HG03135 (cell line): Measurements from ENCODE around the gene CSNK1A1.
"Not testable (repeated sequence)": the region's sequence is repeated elsewhere in the genome, so short reads cannot be mapped to it uniquely, and the experiment has no call there.

Source experiments
- ATAC-seq: cut with Tn5 transposase; IDR thresholded peaks from one replicate; pipeline ENCODE4 v1.9.1; 2021; ENCODE audit warnings: mild to moderate bottlenecking, moderate library complexity; ENCODE audit not compliant: unreplicated experiment

Gene CSNK1A1

DNA sequence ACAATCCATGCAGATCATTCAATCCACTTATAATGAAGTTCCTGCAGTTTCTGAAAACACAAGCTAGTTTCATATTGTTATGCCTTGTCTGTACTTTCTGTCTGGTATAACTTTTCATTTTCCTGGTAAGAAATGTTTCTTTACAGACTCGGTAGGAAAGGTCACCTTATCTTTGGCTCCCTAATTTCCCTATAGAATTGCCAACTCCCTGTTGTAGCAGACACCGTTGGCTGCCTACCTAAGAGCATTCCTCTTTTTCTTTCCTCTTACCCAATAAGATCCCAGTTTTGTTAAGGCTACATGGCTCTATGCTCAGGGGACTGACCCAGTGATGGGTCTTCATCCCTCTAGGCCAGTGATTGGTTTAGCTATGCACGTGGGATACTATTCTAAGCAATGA, 23.9 kb upstream of the CSNK1A1 start:
- ATAC-seq: no peak

DNA sequence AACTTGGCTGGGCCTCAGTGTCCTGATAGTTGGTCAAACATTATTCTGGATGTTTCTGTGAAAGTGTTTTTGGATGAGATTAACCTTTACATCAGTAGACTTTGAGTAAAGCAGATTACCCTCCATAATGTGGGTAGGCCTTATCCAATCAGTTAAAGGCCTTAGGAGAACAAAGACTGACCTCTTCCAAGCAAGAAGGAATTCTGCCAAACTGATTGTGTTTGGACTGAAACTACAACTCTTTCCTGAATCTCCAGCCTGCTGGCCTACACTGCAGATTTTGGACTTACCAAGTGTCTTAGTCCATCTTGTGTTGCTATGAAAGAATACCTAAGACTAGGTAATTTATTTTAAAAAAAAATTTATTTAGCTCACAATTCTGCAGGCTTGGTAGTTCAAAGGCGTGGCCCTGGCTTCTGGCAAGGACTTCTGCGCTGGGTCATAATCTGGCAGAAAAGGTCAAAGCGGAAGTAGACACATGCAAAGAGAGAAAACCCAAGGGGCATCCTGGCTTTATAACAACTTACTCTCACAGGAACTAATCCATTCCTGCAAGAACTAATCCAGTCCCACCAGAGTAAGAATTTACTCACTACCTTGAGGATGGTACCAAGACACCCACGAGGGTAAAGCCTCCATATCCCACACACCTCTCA, 21.5 kb upstream of the CSNK1A1 start:
- ATAC-seq: no peak

DNA sequence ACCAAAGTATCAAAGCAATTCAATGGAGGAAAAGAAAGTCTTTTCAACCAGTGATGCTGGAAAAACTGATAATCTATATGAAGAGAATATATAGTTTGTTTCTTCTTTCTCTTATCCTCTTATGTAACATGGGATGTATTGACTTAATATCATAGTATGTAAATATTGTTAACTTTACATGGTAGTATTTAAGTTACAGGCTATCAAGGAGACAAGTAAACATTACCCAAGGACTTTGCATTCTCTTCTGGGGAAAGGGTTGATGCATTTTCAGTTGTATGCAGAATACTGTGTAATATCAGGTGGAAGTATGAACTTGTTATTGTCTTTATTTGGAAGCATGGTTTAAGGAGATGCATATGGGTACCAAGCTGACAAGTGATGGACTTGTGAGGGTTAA, 20.9 kb upstream of the CSNK1A1 start:
- no peak for ATAC-seq

DNA sequence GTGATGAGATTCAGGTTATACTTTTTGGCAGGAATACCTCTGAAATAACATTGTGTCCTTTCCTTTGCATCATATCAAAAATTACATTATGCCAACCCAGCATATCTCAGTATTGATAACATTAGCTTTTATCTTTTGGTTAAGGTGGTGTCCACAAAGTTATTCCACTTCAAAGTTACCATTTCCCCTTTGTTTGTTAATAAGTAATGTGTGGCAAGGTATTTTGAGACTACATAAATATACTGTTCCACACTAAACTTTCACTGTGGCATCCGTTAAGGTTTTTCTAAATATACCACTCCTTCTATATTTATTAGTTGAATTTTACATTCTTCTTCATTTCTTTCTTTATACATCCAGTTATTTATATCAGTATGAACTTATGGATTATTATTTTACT, 16.0 kb upstream of the CSNK1A1 start:
- ATAC-seq: no peak

DNA sequence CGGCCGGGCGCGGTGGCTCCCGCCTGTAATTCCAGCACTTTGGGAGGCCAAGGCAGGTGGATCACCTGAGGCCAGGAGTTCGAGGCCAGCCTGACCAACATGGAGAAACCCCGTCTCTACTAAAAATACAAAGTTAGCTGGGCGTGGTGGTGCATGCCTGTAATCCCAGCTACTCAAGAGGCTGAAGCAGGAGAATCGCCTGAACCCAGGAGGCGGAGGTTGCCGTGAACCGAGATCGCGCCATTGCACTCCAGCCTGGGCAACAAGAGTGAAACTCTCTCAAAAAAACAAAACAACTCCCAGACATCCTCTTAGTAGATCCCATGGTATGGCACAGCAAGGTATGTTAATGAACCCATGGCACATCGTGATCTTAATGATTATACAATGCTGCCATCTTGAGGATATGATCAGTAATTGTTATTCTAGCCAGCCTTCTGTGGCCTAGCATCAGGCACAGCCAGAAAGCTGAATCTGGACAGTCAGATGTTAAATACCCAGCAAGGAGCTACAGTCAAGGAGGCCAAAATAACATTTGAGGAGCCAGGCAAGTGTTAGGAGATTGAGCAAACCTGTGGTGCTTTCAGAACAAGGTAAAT, 13.4 kb upstream of the CSNK1A1 start:
- ATAC-seq: peak; percentile 87

DNA sequence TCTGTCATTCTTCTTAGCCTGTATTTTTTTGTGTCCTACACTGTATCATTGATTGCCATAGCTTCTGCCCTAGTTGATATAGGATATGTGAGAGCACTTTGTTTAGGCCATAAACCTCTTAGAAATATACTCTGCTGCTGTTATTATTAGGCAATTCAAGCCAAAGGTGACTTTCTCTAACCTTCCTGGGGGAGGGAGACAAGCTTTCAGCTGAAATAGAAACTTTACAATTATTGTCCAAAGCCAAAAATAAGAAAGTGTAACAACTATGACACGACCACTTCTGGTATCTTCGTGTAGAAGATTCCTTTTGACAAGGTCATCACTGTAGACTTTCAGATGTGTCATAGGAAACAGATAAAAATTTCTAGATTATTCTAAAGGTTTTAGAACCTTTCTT, 12.2 kb upstream of the CSNK1A1 start:
- ATAC-seq: no peak

DNA sequence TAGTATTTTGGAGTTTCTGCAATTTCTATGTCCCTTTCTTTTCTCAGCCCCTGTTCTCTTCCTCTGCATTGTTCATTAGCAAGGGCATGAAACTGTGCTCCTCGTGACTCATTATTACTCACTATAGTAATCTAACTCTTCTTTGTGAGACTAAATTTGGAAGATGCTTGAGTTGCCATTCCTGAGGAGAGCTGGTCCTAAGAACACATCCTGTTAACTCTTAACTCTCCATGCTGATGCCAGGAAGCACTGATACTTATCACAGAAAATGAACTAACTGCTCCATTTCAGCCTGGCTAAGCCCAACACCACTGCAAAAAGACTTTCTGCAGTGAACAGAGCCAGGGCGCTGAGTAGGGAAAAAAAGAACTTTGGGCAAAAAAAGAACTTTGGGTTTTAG, 10.6 kb upstream of the CSNK1A1 start:
- ATAC-seq: no peak

DNA sequence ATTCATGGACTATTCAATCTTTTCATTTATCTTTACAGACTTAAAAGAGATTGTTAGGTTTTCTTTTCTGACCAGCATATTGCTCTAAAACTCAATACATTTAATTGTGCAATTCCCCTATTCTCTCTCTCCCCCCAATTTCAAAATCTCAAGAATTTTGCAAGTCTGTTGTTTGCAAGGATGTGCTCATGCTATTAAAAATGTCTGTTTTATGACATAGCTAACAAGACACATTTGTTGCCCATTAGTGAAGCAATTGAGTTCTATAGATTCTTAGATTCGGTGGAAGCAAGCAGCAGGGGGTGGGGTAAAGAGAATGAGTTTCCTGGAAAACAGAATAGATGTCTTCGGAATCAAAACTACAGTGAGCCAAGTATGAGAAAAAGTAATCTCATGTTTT, 8.5 kb upstream of the CSNK1A1 start:
- no peak for ATAC-seq

DNA sequence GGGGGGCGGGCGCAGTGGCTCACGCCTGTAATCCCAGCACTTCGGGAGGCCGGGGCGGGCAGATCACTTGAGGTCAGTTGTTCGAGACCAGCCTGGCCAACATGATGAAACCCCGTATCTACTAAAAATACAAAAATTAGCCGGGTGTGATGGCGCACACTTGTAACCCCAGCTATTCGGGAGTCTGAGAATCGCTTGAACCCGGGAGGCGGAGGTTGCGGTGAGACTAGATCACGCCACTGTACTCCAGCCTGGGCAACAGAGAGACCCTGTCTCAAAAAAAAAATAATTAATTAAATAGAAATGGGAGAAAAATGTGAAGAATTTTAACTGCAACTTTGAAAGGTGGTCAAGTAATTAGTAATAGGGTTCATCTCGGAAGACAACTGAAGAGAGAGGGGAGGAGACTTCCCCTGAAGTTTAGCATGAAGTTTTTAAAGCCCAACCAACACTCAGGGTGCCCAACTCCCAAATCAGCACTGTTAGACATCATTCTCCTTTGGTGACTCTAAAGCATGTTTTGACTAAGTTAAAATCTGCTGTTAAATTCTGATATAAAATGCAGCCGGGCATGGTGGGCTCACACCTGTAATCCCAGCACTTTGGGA, 1.4 kb upstream of the CSNK1A1 start:
- no peak for ATAC-seq

DNA sequence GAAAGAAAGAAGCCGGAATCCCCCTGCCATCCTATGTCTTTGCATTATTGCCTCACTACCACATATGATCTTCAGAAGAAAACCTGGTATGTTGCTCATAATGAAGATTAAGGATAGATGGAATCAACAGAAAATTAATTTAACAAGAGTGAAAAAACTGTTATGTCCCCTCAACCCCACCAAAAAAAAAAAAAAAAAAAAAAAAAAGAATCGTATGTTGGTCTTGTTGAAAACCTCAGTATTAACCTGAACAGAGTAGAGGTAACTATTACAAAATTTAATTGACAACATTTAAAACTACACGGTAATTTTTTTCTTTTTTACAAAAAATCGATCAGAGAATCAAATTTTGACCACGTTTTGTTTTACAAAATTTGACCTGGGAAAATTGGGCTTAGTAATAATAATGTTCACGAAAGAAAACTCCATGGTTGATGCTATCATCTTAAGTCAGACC, 827 bp upstream of the CSNK1A1 start:
- ATAC-seq: no peak

DNA sequence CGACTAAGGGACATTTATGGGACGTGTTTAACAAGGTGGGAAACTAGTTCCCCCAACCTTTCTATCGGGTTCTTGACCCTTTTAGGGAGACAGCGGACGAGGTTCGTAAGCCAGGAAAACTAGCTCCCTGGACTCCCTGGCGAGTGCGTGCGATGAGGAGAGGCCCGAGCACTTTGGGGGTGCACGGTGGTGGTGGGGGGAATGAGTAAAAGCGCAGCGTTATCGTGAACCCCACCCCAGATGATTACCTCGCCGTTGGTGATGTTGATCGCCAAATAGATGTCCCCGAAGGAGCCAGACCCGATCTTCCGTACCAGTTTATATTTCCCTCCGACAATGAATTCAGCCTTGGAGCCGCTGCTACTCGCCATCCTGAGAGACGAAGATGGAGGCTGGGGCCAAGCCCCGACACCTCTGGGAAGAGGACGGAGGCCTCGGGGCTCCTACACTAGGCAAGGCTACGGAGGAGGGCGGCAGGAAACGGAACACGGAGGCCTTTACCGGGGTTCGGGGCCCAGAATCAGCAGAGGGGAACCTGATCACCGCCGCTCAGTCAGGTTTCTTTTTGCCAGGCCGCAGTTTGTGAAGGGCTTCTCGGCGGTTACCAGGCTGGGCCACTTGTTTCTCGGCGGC, 529 bp downstream of the CSNK1A1 start:
- peak; percentile 11 for ATAC-seq

DNA sequence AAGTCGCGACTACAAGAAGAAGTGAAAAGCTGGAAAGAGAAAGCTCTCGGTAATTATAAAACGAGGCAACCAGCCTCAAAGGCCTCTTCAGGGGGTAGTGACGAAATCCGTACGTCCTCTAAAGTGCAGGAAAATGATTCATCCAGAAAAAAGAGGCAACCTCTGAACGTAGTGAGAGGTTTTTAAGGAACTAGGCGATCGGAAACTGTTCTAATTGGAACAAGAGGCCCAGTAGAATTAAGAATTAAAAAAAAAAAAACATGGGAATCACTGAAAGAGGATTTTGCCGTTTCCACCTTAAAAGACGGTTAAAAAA, 1.0 kb downstream of the CSNK1A1 start:
- no peak for ATAC-seq

DNA sequence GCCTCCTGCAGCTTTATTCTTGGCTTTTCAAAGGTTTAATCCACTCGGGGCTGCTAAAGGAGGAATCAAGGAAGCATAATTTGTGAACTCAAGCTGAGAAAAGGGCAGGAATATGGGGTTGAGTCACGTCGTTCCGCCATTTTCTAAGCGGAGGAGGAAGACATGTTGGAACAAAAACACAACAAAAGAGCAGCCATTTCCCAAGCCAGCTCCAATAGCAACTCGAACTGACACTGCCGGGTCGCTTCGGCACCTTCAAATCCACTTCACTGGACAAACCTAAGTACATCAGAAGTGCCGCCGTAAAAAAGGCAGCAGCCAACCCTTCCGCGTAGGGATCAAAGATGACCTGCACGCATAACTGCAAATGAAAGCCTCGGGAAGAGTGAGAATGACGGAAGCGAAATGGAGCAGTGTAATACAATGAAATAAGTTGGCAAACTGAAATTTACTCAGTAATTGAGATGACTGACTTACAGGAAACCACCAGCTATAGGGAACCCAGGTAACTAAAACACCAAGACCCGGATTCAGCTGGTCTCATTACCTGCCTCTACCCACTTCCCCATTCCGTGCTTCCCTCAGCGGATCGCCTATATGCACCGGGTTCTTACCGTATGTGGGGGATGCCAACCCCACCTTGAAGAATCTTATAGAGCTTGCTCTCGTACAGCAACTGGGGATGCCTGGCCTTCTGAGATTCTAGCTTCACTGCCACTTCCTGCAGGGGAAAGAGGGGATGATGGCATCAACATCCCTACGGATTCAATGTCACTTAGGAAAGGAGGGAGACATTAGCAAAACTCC, 1.6 kb downstream of the CSNK1A1 start:
- ATAC-seq: peak; percentile 32

DNA sequence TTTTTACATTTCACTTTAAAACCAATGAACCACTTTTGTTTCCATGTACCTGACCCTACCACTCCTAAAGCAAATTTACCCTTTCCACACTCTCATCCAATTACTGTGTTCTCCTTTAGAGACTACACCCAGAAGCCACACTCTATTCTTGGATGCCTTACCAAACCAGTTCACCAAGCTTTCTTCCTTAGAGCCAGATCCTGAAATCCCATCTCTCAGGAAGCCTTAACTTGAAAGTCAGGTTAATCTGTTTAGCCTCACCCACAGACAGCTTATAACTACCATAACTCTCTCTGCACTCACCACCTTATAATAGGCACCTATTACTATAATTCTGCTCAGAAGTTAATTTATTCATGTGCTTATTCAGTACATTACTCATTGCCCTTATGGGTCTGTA, 4.3 kb downstream of the CSNK1A1 start:
- ATAC-seq: no peak

DNA sequence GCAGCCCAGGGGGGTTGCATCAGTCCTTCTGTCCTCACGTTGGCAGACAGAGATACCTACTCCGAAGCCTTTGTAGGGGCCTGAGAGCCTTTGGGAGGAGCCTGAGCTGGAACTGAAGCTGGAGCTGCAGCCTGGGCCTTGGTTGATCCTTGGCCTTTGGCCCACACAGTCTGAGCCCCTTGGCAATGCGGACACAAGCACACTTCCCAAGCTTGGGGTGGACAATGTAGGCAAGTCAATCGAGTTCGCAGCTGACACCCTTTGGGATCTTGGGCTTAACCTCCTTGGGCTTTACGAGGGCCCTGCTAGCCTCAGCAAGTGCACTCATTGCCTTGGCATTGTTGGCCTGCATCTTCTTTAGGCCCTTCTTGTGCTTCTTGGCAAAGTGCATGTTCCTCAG, 5.9 kb downstream of the CSNK1A1 start:
- no peak for ATAC-seq

DNA sequence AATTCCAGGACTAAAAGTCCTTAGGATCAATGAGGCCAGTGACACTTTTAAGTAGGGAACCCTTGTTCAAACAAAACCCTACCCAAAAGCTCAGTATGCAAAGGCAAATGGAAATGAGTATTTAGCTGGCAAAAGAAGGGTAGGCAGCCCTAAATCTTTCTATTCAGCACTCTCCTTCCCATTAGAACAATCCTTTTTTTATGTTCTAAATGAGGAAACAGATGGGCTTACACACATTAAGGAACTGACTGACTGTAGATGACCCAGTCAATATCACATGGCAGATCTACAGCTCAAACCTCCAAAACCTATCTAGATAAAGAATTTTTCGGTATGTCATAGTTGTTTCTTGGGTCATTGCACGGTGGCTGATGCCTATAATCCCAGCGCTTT, 7.2 kb downstream of the CSNK1A1 start:
- ATAC-seq: no peak

DNA sequence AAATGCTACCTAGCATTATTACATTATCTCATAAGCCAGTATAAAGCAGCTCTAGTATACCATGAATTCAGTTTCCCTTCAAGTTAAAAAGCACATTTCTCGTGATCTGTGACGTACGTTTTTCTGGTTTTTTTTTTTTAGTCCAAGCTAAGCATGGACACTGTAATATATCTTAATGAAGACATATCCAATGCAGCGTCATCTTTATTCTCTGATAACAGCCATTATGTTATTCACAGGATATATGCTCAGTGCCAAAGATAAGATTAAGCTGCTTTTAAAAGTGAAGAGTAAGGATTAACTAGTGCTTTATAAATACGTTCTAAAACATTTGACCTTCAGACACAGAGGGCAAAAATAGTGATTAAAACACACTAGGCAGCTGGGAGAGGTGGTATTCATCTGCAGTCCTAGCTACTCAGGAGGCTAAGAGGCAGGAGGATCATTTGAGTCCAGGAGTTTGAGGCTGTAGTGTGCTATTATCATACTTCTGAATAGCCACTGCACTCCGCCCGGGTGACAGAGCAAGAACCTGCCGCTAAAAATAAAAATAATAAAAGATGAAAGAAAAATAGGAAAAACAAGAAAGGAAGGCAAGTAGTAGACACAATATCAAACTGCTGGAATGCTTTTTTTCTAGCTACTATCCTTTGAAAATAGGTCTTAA, 7.7 kb downstream of the CSNK1A1 start:
- ATAC-seq: no peak

DNA sequence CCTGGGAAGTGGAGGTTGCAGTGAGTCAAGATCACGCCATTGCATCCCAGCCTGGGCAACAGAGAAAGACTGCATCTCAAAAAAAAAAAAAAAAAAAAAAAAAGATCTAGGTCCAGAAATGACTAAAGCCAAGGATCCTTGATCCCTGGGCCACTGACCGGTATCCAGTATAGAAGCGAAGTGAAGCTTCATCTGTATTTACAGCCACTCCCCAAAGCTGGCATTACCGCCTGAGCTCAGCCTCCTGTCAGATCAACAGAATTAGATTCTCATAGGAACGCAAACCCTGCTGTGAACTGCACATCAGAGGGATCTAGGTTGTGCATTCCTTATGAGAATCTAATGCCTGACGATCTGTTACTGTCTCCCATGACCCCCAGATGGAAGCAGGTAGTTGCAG, 9.3 kb downstream of the CSNK1A1 start:
- ATAC-seq: no peak

DNA sequence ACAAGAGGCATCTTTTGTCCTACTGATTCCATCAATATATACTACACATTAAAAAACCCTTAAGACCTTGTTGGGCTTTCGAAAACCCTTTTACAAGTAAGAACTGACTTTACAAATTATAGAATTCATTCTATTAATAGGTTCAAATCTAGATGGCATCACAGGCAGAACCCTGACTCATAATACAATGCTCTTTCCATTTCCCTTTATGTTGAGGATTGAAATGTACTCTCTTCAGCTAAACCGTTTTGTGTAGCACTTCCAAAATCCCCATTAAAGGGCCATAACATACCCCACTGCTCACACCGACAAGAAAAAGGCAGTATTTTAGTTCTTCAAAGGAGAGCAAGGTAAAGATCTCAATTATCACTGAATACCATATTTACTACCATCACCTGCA, 11.2 kb downstream of the CSNK1A1 start:
- ATAC-seq: no peak

DNA sequence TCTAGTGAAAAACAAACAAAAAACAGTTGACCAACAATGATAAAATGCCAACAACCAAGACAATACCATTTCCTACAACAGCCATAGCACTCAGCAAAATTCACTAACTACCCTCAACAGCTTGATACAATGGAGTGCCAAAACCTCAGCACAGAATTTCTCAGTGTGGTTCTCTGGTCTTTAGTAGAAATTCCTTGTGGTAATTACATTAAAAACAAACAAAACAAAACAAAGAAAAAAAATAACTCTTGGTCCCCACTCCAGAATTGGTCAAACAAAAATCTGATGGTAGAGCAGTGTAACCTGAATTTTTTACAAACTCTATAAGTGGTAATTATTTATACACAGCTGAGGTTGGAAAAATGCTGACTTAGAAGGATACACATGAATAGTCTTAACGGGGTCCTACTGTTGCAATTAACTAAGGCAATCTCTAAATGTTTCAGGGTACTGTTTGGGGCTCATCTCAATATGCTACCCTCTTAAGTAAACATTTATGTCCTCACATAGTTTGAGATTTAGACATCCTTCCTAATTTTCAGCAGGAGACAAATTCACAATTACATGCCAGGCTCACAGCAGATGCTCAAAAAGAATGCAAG, 13.8 kb downstream of the CSNK1A1 start:
- no peak for ATAC-seq

DNA sequence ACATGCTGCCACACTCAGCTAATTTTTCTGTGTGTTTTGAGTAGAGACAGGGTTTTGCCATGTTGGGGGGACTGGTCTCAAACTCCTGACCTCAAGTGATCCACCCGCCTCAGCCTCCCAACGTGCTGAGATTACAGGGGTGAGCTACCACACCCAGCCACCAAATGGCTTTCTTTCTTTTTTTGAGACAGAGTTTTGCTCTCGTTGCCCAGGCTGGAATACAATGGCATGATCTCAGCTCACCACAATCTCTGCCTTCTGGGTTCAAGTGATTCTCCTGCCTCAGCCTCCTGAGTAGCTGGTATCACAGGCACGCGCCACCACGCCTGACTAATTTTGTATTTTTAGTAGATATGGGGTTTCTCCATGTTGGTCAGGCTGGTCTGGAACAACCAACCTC, 15.5 kb downstream of the CSNK1A1 start:
- not testable (repeated sequence) for ATAC-seq
